ENCODE data around the gene STXBP2. TPM values are rescaled to one million over a fixed set of nuclear protein-coding genes. Genes with fewer than 3 reads are reported as not detected.

STXBP2 gene
- total RNA-seq: 3.4 and 3.9 TPM in 2 replicates

GRCh38 chr19:7636691-7637373 is at the start of gene STXBP2:
Gene STXBP2 (plus strand): TSS chr19:7637110. CDS start chr19:7637150, 40 bp downstream.

GRCh38 chr19:7595466-7596133 is 41.3 kb upstream of the STXBP2 start, which contains the start of gene CAMSAP3:
Gene CAMSAP3 (plus strand): TSS chr19:7595863. CDS start chr19:7596003, 140 bp downstream.

GRCh38 chr19:7629347-7630054 is 7.4 kb upstream of the STXBP2 start, which contains the start of the genes PET100 and XAB2:
Gene PET100 (plus strand): TSS chr19:7629793. CDS start chr19:7629834, 41 bp downstream.
Gene XAB2 (minus strand): TSS chr19:7629545. CDS start chr19:7629527, 18 bp downstream.

GRCh38 chr19:7633698-7634097 is 3.2 kb upstream of the STXBP2 start, which contains the start of gene PCP2:
Gene PCP2 (minus strand): TSS chr19:7633719. CDS start chr19:7633457, 262 bp downstream.

GRCh38 chr19:7668842-7669241 is 31.9 kb downstream of the STXBP2 start, which contains the start of gene RETN:
Gene RETN (plus strand): TSS chr19:7669049. CDS start chr19:7669327, 278 bp downstream.

GRCh38 chr19:7676854-7677253 is 39.9 kb downstream of the STXBP2 start, which contains the start of gene MCEMP1:
Gene MCEMP1 (plus strand): TSS chr19:7677090. CDS start chr19:7677121, 31 bp downstream.

GRCh38 chr19:7680606-7681339 is 43.9 kb downstream of the STXBP2 start, which contains the start of gene TRAPPC5:
Gene TRAPPC5 (plus strand): TSS chr19:7680833. CDS start chr19:7682254, 1,421 bp downstream.

Small RNA genes within 50 kb of the gene (small RNA-seq; reads per million reads assigned to genes)
- gene MIR6792: not detected

Other genes with a start within 250 kb of the STXBP2 start
- 3.9 and 5.0 TPM in 2 replicates for gene PEX11G, start 148.1 kb upstream of the STXBP2 start, total RNA-seq
- gene ZNF358, start 121.0 kb upstream of the STXBP2 start, total RNA-seq: 36.6 and 37.0 TPM in 2 replicates
- gene MCOLN1, start 114.5 kb upstream of the STXBP2 start, total RNA-seq: 7.0 and 7.6 TPM in 2 replicates
- gene PNPLA6, start 101.4 kb upstream of the STXBP2 start, total RNA-seq: 91.2 and 117 TPM in 2 replicates
- gene CAMSAP3, start 41.2 kb upstream of the STXBP2 start, total RNA-seq: not detected in 2 replicates
- gene XAB2, start 7.6 kb upstream of the STXBP2 start, total RNA-seq: 45.1 and 45.9 TPM in 2 replicates
- gene PET100, start 7.3 kb upstream of the STXBP2 start, total RNA-seq: 4.5 and 11.5 TPM in 2 replicates
- gene PCP2, start 3.4 kb upstream of the STXBP2 start, total RNA-seq: not detected in 2 replicates
- not detected in 2 replicates for gene RETN, start 31.9 kb downstream of the STXBP2 start, total RNA-seq
- gene MCEMP1, start 40.0 kb downstream of the STXBP2 start, total RNA-seq: not detected in 2 replicates
- 35.7 and 50.6 TPM in 2 replicates for gene TRAPPC5, start 43.7 kb downstream of the STXBP2 start, total RNA-seq
- not detected in 2 replicates for gene FCER2, start 65.0 kb downstream of the STXBP2 start, total RNA-seq
- gene CLEC4G, start 95.0 kb downstream of the STXBP2 start, total RNA-seq: not detected in 2 replicates
- gene CD209, start 110.4 kb downstream of the STXBP2 start, total RNA-seq: not detected in 2 replicates
- gene CLEC4M, start 126.1 kb downstream of the STXBP2 start, total RNA-seq: not detected in 2 replicates
- gene EVI5L, start 193.1 kb downstream of the STXBP2 start, total RNA-seq: 21.9 and 22.9 TPM in 2 replicates
- not detected in 2 replicates for gene PRR36, start 237.3 kb downstream of the STXBP2 start, total RNA-seq